HG02973 (cell line): ENCODE data around the gene TRMT13.
A peak's percentile ranks its signal among the peaks of the same experiment; 100 is the strongest.

Source experiments
- ATAC-seq: cut with Tn5 transposase; IDR thresholded peaks from one replicate; pipeline ENCODE4 v1.9.1; 2021; ENCODE audit warnings: moderate library complexity; ENCODE audit not compliant: unreplicated experiment

TRMT13 gene

GRCh38 chr1:100132566-100133477 is at the start of gene TRMT13, which contains the start of gene SASS6:
TRMT13 (plus strand) TSS chr1:100133163; CDS start chr1:100133169, 6 bp downstream.
SASS6 (minus strand) TSS chr1:100132930; CDS start chr1:100132814, 116 bp downstream.
- peak; percentile 80 for ATAC-seq

GRCh38 chr1:100087396-100087795 is 45.6 kb upstream of the TRMT13 start:
- no peak for ATAC-seq

GRCh38 chr1:100089082-100089481 is 43.9 kb upstream of the TRMT13 start:
- ATAC-seq = no peak

GRCh38 chr1:100090471-100090870 is 42.5 kb upstream of the TRMT13 start:
- no peak for ATAC-seq

GRCh38 chr1:100100202-100100601 is 32.8 kb upstream of the TRMT13 start:
- no peak for ATAC-seq

- no peak for ATAC-seq
Observed at GRCh38 chr1:100101564-100101963, 31.4 kb upstream of the TRMT13 start.

- ATAC-seq = no peak
Observed at GRCh38 chr1:100107696-100108095, 25.3 kb upstream of the TRMT13 start.

- no peak for ATAC-seq
Observed at GRCh38 chr1:100109554-100110066, 23.4 kb upstream of the TRMT13 start.

- ATAC-seq = no peak
Observed at GRCh38 chr1:100115524-100115923, 17.4 kb upstream of the TRMT13 start.

- ATAC-seq = no peak
Observed at GRCh38 chr1:100122177-100122576, 10.8 kb upstream of the TRMT13 start.

- no peak for ATAC-seq
Observed at GRCh38 chr1:100127226-100127625, 5.7 kb upstream of the TRMT13 start.

- no peak for ATAC-seq
Observed at GRCh38 chr1:100130552-100131077, 2.3 kb upstream of the TRMT13 start.

GRCh38 chr1:100131623-100132022 is 1.3 kb upstream of the TRMT13 start:
- no peak for ATAC-seq

GRCh38 chr1:100134872-100135271 is 1.9 kb downstream of the TRMT13 start:
- no peak for ATAC-seq

GRCh38 chr1:100137602-100138001 is 4.6 kb downstream of the TRMT13 start:
- no peak for ATAC-seq

GRCh38 chr1:100141192-100141591 is 8.2 kb downstream of the TRMT13 start:
- no peak for ATAC-seq

GRCh38 chr1:100142343-100142742 is 9.4 kb downstream of the TRMT13 start:
- ATAC-seq = no peak

GRCh38 chr1:100145116-100145515 is 12.2 kb downstream of the TRMT13 start:
- ATAC-seq = no peak

GRCh38 chr1:100146958-100147357 is 14.0 kb downstream of the TRMT13 start:
- ATAC-seq = no peak

- no peak for ATAC-seq
Observed at GRCh38 chr1:100147875-100148274, 14.9 kb downstream of the TRMT13 start.

- ATAC-seq = no peak
Observed at GRCh38 chr1:100151679-100152078, 18.7 kb downstream of the TRMT13 start.

- ATAC-seq = peak; percentile 72
Observed at GRCh38 chr1:100152271-100152670, 19.3 kb downstream of the TRMT13 start.
